NCI-H2171 treated with DMSO at 0.1 percent for 48 hours (cell line): ENCODE data around the gene SH3BP5.

Experiments
- DNase-seq: peaks from one replicate; lab custom pipeline; 2025; lab: John Stamatoyannopoulos, UW

SH3BP5 gene

DNA sequence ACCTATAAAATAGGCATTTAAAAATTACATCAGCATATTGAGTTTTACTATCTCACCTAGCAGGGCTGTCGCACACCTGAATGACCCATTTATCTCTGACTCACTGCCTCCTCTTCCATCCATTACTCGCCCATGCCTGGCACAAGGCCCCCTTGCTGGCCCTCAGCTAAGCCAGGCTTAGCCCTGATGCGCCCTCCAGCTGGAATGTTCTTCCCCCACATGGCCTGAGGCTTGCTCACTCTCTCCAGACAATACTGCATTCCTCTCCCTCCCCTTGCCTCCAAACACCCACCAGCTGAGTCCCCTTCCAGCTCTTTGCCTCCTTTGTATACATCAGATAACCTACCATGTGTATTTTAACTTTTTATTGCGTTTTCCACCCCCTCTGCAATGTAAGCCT is 7.2 kb downstream of the SH3BP5 start:
- no peak for DNase-seq

DNA sequence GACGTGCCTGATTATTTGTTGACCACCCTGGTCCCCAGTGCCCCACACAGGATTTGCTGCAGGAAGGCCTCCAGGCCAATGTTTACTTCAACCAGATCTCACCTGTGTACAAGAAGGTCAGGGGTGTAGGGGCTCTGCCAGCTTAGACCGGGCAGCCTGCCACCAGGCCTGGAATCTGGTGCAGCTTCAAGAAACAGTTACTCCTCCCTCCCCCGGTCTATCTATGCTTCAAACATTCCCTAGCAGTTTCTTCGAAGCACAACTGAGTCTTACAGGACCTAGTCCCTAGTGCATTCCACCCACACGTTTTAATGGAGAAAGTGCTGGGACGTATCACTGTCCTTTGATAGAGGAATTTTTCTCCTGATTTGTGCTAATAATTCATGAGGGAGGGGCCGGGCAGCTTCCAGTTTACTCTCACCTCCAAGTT is 8.0 kb downstream of the SH3BP5 start:
- no peak for DNase-seq

- DNase-seq = no peak
These were observed 9.3 kb downstream of the SH3BP5 start for GRCh38 chr3:15323063-15323462.

GRCh38 chr3:15321349-15321748 is 11.0 kb downstream of the SH3BP5 start:
- DNase-seq = no peak

DNA sequence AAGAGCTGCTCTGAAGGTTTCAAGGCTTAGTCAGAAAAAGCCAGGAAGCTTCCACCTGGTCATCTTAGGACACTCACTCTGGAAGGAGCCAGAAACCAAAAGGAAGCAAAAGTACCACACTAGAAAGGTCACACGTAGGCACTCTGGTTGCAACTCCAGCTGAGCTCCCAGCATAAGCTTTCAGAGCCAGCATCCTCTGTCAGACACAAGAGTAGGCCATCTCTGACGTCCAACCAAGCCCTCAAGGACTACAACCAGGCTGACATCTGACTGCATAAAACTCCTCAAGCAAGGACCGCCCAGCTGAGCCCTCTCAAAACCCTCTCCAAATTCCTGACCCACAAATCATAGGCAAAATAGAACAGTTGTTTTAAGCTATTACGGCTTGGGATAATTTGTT is 12.8 kb downstream of the SH3BP5 start:
- no peak for DNase-seq

DNA sequence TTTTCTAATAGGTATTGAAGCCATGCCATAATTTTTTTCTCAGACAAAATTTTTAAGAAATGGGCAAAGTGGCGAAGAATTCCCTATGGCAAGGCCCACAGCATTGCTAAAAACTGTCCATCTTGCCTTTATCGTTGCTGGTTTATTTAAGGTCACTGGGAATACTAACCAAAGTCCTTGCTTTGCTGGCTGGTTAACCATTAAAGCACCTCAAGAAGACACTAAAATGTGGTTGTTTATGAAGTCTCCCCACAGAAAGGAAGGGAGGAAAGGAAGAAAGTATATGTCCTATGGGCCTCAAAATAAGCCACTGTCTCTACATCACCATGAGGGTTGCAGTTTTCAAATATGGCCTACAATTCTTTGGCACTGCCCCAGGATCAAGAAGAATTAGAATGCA is 13.2 kb downstream of the SH3BP5 start:
- no peak for DNase-seq

DNA sequence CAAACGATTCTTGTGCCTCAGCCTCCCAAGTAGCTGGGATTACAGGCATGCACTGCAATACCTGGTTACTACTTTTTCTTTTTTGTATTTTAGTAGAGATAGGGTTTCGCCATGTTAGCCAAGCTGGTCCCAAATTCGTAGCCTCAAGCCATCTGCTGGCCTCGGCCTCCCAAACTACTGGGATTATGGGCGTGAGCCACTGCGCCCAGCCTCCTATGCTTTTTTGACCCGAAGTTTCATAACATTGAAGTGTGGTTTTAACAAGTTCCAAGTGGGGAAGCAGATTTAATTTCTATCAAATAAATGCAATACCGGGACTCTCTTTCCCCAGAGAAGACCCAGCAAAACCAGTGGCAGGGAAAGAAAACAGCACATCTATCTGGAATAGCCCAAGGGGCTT is 13.7 kb downstream of the SH3BP5 start:
- no peak for DNase-seq

GRCh38 chr3:15316998-15317435 is 15.4 kb downstream of the SH3BP5 start:
- DNase-seq = no peak

GRCh38 chr3:15315003-15315402 is 17.4 kb downstream of the SH3BP5 start:
- no peak for DNase-seq

GRCh38 chr3:15314276-15314675 is 18.1 kb downstream of the SH3BP5 start:
- no peak for DNase-seq

DNA sequence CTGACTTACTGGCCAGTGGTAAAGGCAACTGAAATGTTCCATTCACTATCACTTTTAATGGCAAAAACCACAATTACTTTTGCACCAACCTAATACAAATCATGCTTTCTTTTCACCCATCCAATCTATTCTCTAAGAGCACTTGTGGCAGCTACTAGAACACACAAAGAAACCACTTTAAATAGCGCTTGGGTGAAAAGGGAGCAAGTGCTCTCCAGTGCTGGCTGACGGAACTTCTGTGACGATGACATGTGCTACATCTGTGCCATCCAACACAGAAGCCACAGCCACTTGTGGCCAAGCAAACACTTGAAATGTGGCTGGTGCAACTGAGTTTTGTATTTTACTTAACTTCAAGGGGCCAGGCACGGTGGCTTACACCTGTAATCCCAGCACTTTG is 18.9 kb downstream of the SH3BP5 start:
- DNase-seq = no peak

DNA sequence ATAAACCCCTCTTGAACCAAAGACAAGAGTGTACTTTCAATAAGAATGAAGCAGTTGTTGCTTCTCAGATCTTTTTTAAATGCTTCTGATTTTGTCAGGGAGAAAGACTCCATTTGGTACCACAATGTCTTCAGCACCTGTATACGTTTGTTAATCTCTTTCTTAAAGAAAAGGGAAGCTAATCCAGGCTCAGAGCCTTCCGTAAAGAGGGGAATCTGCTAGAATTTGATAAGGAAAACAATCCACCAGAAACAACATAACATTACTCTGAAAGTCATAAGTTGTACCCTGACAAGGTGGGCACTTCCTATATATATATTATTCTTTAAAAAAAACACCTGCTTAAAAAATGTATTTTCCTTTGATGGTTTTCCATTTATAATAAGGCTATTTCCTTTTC is 19.8 kb downstream of the SH3BP5 start:
- no peak for DNase-seq

DNA sequence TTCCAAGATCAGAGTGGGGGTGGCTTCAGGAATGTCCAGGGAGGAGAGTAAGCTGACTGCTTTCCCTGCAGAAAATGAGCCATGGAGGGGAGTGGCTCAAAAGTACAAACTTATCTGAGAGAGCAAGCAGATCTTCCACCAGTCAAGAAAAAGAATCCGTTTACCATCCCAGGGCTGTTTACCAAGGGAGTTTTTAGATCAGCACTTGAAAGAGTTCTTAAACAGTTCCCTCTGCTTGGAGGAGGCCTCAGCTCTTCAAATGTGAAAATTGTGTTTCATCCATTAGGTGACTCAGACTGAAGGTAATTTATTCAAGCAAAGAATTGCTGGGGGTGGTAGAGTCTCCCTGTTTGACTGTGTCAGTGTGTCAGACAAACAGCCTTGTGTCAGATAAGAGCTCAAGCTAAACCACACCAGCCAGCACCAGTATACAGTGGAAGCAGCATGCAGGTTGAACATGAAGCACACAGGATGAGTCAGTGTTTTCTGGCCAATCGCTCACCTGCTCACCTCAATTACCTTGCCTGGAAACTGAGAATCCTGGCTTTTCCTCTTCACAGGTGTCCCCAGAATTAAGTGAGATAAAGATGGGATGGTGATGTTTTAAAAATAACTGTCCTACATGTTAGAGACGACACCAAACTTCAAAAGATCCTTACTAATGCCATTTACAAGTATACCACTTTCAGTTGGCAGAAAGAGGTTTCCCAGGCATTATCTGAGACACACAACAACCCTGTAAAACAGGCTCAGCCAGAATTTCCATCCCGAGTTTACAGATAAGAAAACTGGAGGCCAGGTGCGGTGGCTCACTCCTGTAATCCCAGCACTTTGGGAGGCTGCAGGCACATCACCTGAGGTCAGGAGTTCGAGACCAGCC is 21.7 kb downstream of the SH3BP5 start:
- no peak for DNase-seq

- no peak for DNase-seq
These were observed 22.6 kb downstream of the SH3BP5 start for GRCh38 chr3:15309662-15310335.

- no peak for DNase-seq
These were observed 24.8 kb downstream of the SH3BP5 start for GRCh38 chr3:15307580-15307979.

DNA sequence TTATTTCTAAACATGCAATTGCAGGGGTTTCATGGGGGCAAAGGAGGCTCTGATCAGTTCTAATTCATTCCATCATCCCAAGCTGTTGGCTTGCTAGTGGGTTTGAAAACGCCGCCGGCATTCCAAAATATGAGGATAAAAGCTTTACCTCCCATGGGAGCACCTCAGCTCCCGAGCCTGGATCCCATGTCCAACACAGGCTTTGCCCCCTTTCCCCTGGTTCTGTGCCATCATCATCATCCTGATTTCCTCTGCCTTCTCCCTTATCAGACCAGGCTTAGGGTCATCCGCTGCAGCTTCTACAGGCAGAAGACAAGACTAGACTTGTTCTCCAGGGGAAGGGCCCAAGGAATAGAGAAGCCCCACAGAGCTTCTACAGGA is 25.4 kb downstream of the SH3BP5 start:
- no peak for DNase-seq

GRCh38 chr3:15305359-15305844 is 27.0 kb downstream of the SH3BP5 start:
- no peak for DNase-seq

- no peak for DNase-seq
These were observed 28.7 kb downstream of the SH3BP5 start for GRCh38 chr3:15303728-15304127.

DNA sequence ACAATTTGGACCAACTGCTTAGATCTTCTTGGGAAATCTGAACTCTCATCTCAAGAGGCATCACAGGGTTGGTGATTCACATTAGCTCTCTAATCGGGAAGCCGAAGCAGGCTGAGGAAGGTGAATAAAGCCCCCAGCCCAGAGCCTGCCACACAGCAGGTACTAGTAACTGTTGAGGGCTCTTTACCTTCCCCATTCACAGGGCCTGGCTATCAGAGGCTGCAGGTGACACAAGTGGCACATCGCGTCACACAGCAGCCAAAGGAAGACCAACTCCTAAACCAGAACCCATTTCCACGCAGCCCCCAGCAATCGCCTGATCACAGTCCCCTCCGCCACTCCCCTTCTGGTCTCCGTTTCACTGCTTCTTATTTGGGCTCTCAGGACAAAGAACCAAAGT is 29.2 kb downstream of the SH3BP5 start:
- no peak for DNase-seq

DNA sequence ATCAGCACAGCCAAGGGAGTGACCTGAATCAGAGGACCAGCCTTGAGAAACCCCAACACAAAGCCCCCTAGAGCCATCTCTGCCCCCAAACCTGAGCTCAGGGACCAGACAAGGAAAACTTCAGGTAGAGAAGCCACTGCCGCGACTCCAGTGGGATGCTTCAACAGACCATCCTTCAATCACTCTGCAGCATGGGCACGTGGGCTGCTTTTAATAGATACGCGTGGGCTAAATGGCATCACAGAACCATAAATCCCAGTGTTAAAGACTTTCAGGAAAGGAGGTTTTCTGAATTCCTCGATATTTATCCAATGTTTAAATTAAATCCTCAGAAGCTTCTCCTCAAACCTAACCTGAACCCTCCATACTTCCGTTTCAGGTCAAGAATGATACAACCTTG is 30.6 kb downstream of the SH3BP5 start:
- no peak for DNase-seq

DNA sequence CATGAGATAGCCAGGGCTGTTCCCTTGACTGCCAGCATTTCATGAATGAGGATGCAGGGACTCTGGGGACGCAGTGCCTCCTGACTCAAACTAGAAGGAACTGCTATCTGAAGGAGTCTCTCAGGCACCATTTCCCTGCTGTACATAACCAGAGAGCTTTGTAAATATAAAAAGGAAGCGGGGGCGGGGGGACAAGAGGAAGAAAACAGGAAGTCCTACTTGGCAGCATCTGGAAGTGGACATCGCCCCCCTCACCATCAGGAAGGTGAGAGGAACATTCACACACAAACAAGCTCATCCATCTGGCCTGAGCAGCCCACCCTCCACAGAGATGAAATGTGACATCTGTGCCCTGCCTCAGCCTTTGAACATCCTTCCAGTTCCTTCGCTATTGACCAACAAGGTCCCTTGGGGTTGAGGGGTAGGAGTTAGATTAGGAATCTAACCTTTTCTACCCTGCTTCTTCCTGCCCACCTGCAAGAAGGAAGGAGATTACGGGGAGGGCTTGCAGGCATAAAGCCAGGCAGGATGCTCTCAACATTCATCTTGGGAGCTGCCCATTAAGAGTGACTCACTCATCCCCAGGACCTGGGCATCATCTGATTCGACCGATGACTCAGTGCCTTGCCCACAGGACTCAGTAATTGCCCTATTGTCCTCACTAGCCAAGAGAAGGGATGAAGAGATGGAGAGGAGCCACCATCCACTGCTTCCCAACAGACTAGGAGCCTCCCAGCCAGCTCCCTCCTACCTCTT is 31.9 kb downstream of the SH3BP5 start:
- peak; percentile 20 for DNase-seq

- peak; percentile 86 for DNase-seq
These were observed 33.4 kb downstream of the SH3BP5 start for GRCh38 chr3:15299036-15299435.

DNA sequence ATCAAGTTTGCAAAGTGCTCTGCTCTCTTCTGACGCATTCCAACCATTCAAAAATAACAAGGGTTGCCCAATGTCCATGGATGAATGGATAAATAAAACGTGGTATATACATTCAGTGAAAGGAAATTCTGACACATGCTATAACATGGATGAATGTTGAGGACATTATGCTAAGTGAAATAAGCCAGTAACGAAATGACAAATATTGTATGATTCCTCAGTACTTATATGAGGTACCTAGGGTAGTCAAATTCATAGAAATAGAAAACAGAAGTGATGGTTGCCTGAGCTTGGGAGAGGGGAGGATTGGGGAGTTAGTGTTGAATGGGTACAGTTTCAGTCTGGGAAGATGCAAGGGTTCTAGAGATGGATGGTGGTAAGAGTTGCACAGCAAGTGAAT is 33.9 kb downstream of the SH3BP5 start:
- no peak for DNase-seq
